ENCODE measurements around the gene GNAS. TPM values are rescaled to one million over a fixed set of nuclear protein-coding genes. Genes with fewer than 3 reads are reported as not detected.

GNAS gene
- total and polyA plus RNA-seq, 10 donors = 722 to 854 (median 770) TPM

GRCh38 chr20:58911970-58912369, 59.5 kb downstream of the GNAS start:
- intact Hi-C loops (cut with DNase I; ENCODE audit: low total_unique reads) = no loop called here
- H3K4me3 ChIP-seq = no peak overlapping the region
- H3K4me1 ChIP-seq = peaks cover 22 to 51% (median 24%) of the 10 kb centered on the region in 6 donors
- no peak overlapping the region for H3K27ac ChIP-seq
- no peaks in the 10 kb centered on the region for H3K27me3 ChIP-seq (replicated peaks in 1 of 7)
- no peaks in the 10 kb centered on the region for H3K9me3 ChIP-seq
- WGBS, 5 donors = 33 to 57% (median 42%) methylated on average over 3 of the region's 3 CpGs
- TF ChIP-seq POLR2AphosphoS5 (IDR thresholded peaks at IDR 0.05) = peak in 1 of 3 donors; percentile 38
- TF ChIP-seq POLR2A (IDR thresholded peaks at IDR 0.05) = no peak
- no peak for TF ChIP-seq CTCF (IDR thresholded peaks at IDR 0.05 in 8 of 11, conservative IDR thresholded peaks at IDR 0.05 in 3 of 11)
- peaks cover 4 to 43% (median 35%) of the 10 kb centered on the region in 6 donors for H3K36me3 ChIP-seq
- DNase-seq = no peak

DNA sequence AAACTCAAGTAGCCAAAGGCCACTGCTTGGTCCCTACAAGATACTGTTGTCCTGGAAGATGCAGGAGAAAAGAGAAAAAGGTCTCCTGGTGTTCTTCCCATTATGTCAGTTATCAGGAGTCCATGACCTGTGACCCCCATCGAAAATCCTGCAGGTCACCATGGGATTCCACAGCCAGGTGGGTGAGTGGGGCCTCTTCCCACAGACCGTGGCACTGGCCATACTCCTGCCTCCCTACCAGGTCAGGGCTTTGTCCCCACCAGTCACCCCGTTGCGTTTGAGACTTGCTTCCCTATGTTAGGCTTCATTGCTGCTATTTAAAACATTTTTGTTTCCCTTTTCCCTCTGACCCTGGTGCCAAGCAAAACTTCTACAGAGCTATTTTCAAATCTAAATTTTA, 60.6 kb downstream of the GNAS start:
- Histone ChIP-seq H3K4me3 (no peak overlapping the region), H3K9me3 (no peaks in the 10 kb centered on the region), H3K27ac (no peak overlapping the region), H3K4me1 (peaks cover 10 to 40% (median 13%) of the 10 kb centered on the region in 6 donors), H3K27me3 (replicated peaks in 1 of 7) (no peaks in the 10 kb centered on the region), H3K36me3 (peaks cover 4 to 39% (median 35%) of the 10 kb centered on the region in 6 donors)
- 78 to 95% (median 85%) methylated on average over 4 of the region's 4 CpGs for WGBS, 5 donors
- TF ChIP-seq CTCF (IDR thresholded peaks at IDR 0.05 in 8 of 11, conservative IDR thresholded peaks at IDR 0.05 in 3 of 11) (no peak), POLR2AphosphoS5 (IDR thresholded peaks at IDR 0.05) (no peak), POLR2A (IDR thresholded peaks at IDR 0.05) (no peak)
- DNase-seq = no peak
- intact Hi-C loops (cut with DNase I; ENCODE audit: low total_unique reads) = no loop called here

DNA sequence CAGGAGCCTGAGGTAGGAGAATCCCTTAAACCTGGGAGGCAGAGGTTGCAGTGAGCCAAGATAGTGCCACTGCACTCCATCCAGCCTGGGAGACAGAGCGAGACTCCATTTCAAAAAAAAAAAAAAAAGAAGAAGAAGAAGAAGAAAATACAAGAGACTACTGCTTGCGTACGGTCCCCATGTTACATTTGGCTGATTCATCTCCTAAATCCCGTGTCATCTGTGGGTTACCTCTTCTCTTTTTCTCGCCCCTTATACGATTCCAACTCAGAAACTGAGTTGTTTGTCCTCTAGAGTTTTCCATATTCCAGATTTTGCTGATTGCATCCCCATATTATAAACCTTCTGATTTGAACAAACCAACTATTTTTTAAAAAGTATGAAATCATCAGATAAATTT, 66.1 kb downstream of the GNAS start:
- WGBS, 5 donors = 52 to 78% (median 64%) methylated on average over 6 of the region's 6 CpGs
- Histone ChIP-seq H3K36me3 (no peaks in the 10 kb centered on the region), H3K9me3 (no peaks in the 10 kb centered on the region), H3K27ac (no peak overlapping the region), H3K4me3 (no peak overlapping the region), H3K4me1 (no peaks in the 10 kb centered on the region), H3K27me3 (replicated peaks in 1 of 7) (no peaks in the 10 kb centered on the region)
- no peak for TF ChIP-seq POLR2AphosphoS5 (IDR thresholded peaks at IDR 0.05)
- TF ChIP-seq CTCF (IDR thresholded peaks at IDR 0.05 in 8 of 11, conservative IDR thresholded peaks at IDR 0.05 in 3 of 11) = no peak
- TF ChIP-seq POLR2A (IDR thresholded peaks at IDR 0.05) = no peak
- intact Hi-C loops (cut with DNase I; ENCODE audit: low total_unique reads) = no loop called here
- DNase-seq = no peak

GRCh38 chr20:58921564-58921963, 69.0 kb downstream of the GNAS start:
- DNase-seq = no peak
- WGBS, 5 donors = 63 to 76% (median 71%) methylated on average over 6 of the region's 6 CpGs
- no peaks in the 10 kb centered on the region for H3K27me3 ChIP-seq (replicated peaks in 1 of 7)
- H3K9me3 ChIP-seq = no peaks in the 10 kb centered on the region
- TF ChIP-seq POLR2AphosphoS5 (IDR thresholded peaks at IDR 0.05) (no peak), POLR2A (IDR thresholded peaks at IDR 0.05) (no peak), CTCF (IDR thresholded peaks at IDR 0.05 in 8 of 11, conservative IDR thresholded peaks at IDR 0.05 in 3 of 11) (no peak)
- intact Hi-C loops (cut with DNase I; ENCODE audit: low total_unique reads) = no loop called here
- no peaks in the 10 kb centered on the region for H3K36me3 ChIP-seq
- H3K4me3 ChIP-seq = no peak overlapping the region
- no peaks in the 10 kb centered on the region for H3K4me1 ChIP-seq
- H3K27ac ChIP-seq = no peak overlapping the region
